Measurements from ENCODE around the gene SETD2. TPM values are rescaled to one million over a fixed set of nuclear protein-coding genes. Genes with fewer than 3 reads are reported as not detected.

The SETD2 gene
- total and polyA plus RNA-seq, 5 donors from 2014 or later = 10.4 to 93.7 (median 11.7) TPM

- no peak overlapping the region for H3K27ac Mint-ChIP-seq
- Histone ChIP-seq H3K9me3 (ENCODE audit: control insufficient read depth in 2 of 2, low read length in 2 of 2) (no peaks in the 10 kb centered on the region), H3K27me3 (ENCODE audit: control insufficient read depth, insufficient read depth, low read length) (no peaks in the 10 kb centered on the region), H3K27ac (ENCODE audit: insufficient read depth, low read length, poor library complexity, severe bottlenecking) (no peak overlapping the region), H3K4me1 (ENCODE audit: control insufficient read depth, insufficient read depth, low read length, poor library complexity, severe bottlenecking) (peaks cover under 1% of the 10 kb centered on the region), H3K4me3 (ENCODE audit: low read depth, low read length) (no peak overlapping the region), H3K36me3 (ENCODE audit: control insufficient read depth, insufficient read depth, low read length) (peaks cover 87% of the 10 kb centered on the region)
- H3K4me3 Mint-ChIP-seq = peak overlapping the region in 2 of 4 donors; percentile 38
- peaks cover 0 to 32% (median 13%) of the 10 kb centered on the region in 4 donors for H3K4me1 Mint-ChIP-seq
- H3K36me3 Mint-ChIP-seq = peaks cover 17% of the 10 kb centered on the region
- no peaks in the 10 kb centered on the region for H3K9me3 Mint-ChIP-seq
- no peaks in the 10 kb centered on the region for H3K27me3 Mint-ChIP-seq
- DNase-seq (no peak), ATAC-seq (ENCODE audit: low read depth in 2 of 2) (no peak)
These were observed 168.8 kb downstream of the SETD2 start for GRCh38 chr3:46994801-46995731.

GRCh38 chr3:46993986-46994385 lies 169.9 kb downstream of the SETD2 start:
- peaks cover 78% of the 10 kb centered on the region for H3K36me3 ChIP-seq (ENCODE audit: control insufficient read depth, insufficient read depth, low read length)
- H3K4me3 ChIP-seq (ENCODE audit: low read depth, low read length) = no peak overlapping the region
- H3K9me3 ChIP-seq (ENCODE audit: control insufficient read depth in 2 of 2, low read length in 2 of 2) = no peaks in the 10 kb centered on the region
- no peaks in the 10 kb centered on the region for H3K9me3 Mint-ChIP-seq
- ATAC-seq (ENCODE audit: low read depth in 2 of 2) (no peak), DNase-seq (no peak)
- no peak overlapping the region for H3K27ac ChIP-seq (ENCODE audit: insufficient read depth, low read length, poor library complexity, severe bottlenecking)
- H3K4me1 ChIP-seq (ENCODE audit: control insufficient read depth, insufficient read depth, low read length, poor library complexity, severe bottlenecking) = peaks cover 11% of the 10 kb centered on the region
- no peak overlapping the region for H3K4me3 Mint-ChIP-seq
- no peaks in the 10 kb centered on the region for H3K27me3 Mint-ChIP-seq
- H3K27me3 ChIP-seq (ENCODE audit: control insufficient read depth, insufficient read depth, low read length) = no peaks in the 10 kb centered on the region
- H3K27ac Mint-ChIP-seq = peak overlapping the region in 1 of 3 donors; percentile 78
- H3K36me3 Mint-ChIP-seq = peaks cover 14% of the 10 kb centered on the region
- H3K4me1 Mint-ChIP-seq = peaks cover 0 to 43% (median 16%) of the 10 kb centered on the region in 4 donors

GRCh38 chr3:46993292-46993691 lies 170.6 kb downstream of the SETD2 start:
- Histone ChIP-seq H3K27me3 (ENCODE audit: control insufficient read depth, insufficient read depth, low read length) (no peaks in the 10 kb centered on the region), H3K4me3 (ENCODE audit: low read depth, low read length) (no peak overlapping the region), H3K4me1 (ENCODE audit: control insufficient read depth, insufficient read depth, low read length, poor library complexity, severe bottlenecking) (peaks cover 18% of the 10 kb centered on the region), H3K36me3 (ENCODE audit: control insufficient read depth, insufficient read depth, low read length) (peaks cover 75% of the 10 kb centered on the region), H3K27ac (ENCODE audit: insufficient read depth, low read length, poor library complexity, severe bottlenecking) (no peak overlapping the region), H3K9me3 (ENCODE audit: control insufficient read depth in 2 of 2, low read length in 2 of 2) (no peaks in the 10 kb centered on the region)
- DNase-seq (no peak), ATAC-seq (ENCODE audit: low read depth in 2 of 2) (no peak)
- no peak overlapping the region for H3K27ac Mint-ChIP-seq
- no peaks in the 10 kb centered on the region for H3K27me3 Mint-ChIP-seq
- H3K4me1 Mint-ChIP-seq = peaks cover 0 to 46% (median 21%) of the 10 kb centered on the region in 4 donors
- H3K9me3 Mint-ChIP-seq = no peaks in the 10 kb centered on the region
- no peak overlapping the region for H3K4me3 Mint-ChIP-seq
- H3K36me3 Mint-ChIP-seq = peaks cover 11% of the 10 kb centered on the region

- Mint-ChIP-seq H3K4me1 (peaks cover 0 to 53% (median 25%) of the 10 kb centered on the region in 4 donors), H3K36me3 (peaks cover 8% of the 10 kb centered on the region), H3K27me3 (no peaks in the 10 kb centered on the region), H3K4me3 (peak overlapping the region in 1 of 4 donors; percentile 63), H3K27ac (peak overlapping the region in 2 of 3 donors; percentile 60 to 62), H3K9me3 (no peaks in the 10 kb centered on the region)
- ATAC-seq (ENCODE audit: low read depth in 2 of 2) (no peak), DNase-seq (no peak)
- Histone ChIP-seq H3K4me3 (ENCODE audit: low read depth, low read length) (no peak overlapping the region), H3K9me3 (ENCODE audit: control insufficient read depth in 2 of 2, low read length in 2 of 2) (no peaks in the 10 kb centered on the region), H3K36me3 (ENCODE audit: control insufficient read depth, insufficient read depth, low read length) (peaks cover 66% of the 10 kb centered on the region), H3K27me3 (ENCODE audit: control insufficient read depth, insufficient read depth, low read length) (no peaks in the 10 kb centered on the region), H3K27ac (ENCODE audit: insufficient read depth, low read length, poor library complexity, severe bottlenecking) (no peak overlapping the region), H3K4me1 (ENCODE audit: control insufficient read depth, insufficient read depth, low read length, poor library complexity, severe bottlenecking) (peaks cover 29% of the 10 kb centered on the region)
These were observed 171.7 kb downstream of the SETD2 start for GRCh38 chr3:46992231-46992630.

- Mint-ChIP-seq H3K9me3 (no peaks in the 10 kb centered on the region), H3K4me1 (peaks cover 0 to 54% (median 27%) of the 10 kb centered on the region in 4 donors), H3K27ac (no peak overlapping the region), H3K4me3 (peak overlapping the region in 1 of 4 donors; percentile 63), H3K27me3 (no peaks in the 10 kb centered on the region), H3K36me3 (peaks cover 8% of the 10 kb centered on the region)
- H3K4me3 ChIP-seq (ENCODE audit: low read depth, low read length) = no peak overlapping the region
- H3K9me3 ChIP-seq (ENCODE audit: control insufficient read depth in 2 of 2, low read length in 2 of 2) = no peaks in the 10 kb centered on the region
- H3K27me3 ChIP-seq (ENCODE audit: control insufficient read depth, insufficient read depth, low read length) = no peaks in the 10 kb centered on the region
- peaks cover 35% of the 10 kb centered on the region for H3K4me1 ChIP-seq (ENCODE audit: control insufficient read depth, insufficient read depth, low read length, poor library complexity, severe bottlenecking)
- no peak for ATAC-seq (ENCODE audit: low read depth in 2 of 2)
- H3K36me3 ChIP-seq (ENCODE audit: control insufficient read depth, insufficient read depth, low read length) = peaks cover 60% of the 10 kb centered on the region
- no peak for DNase-seq
- no peak overlapping the region for H3K27ac ChIP-seq (ENCODE audit: insufficient read depth, low read length, poor library complexity, severe bottlenecking)
These were observed 172.3 kb downstream of the SETD2 start for GRCh38 chr3:46991406-46992165.

GRCh38 chr3:46990573-46991374 lies 173.1 kb downstream of the SETD2 start:
- H3K27ac ChIP-seq (ENCODE audit: insufficient read depth, low read length, poor library complexity, severe bottlenecking) = no peak overlapping the region
- Mint-ChIP-seq H3K4me1 (peaks cover 0 to 62% (median 35%) of the 10 kb centered on the region in 4 donors), H3K36me3 (peaks cover 8% of the 10 kb centered on the region), H3K9me3 (no peaks in the 10 kb centered on the region), H3K27ac (peak overlapping the region; percentile 46 to 84 (median 69)), H3K27me3 (no peaks in the 10 kb centered on the region), H3K4me3 (peak overlapping the region in 3 of 4 donors; percentile 41 to 70 (median 51))
- DNase-seq (no peak), ATAC-seq (ENCODE audit: low read depth in 2 of 2) (no peak)
- peaks cover 43% of the 10 kb centered on the region for H3K4me1 ChIP-seq (ENCODE audit: control insufficient read depth, insufficient read depth, low read length, poor library complexity, severe bottlenecking)
- peaks cover 53% of the 10 kb centered on the region for H3K36me3 ChIP-seq (ENCODE audit: control insufficient read depth, insufficient read depth, low read length)
- H3K4me3 ChIP-seq (ENCODE audit: low read depth, low read length) = no peak overlapping the region
- H3K27me3 ChIP-seq (ENCODE audit: control insufficient read depth, insufficient read depth, low read length) = no peaks in the 10 kb centered on the region
- H3K9me3 ChIP-seq (ENCODE audit: control insufficient read depth in 2 of 2, low read length in 2 of 2) = no peaks in the 10 kb centered on the region

- peaks cover 11% of the 10 kb centered on the region for H3K36me3 Mint-ChIP-seq
- peaks cover 0 to 77% (median 45%) of the 10 kb centered on the region in 4 donors for H3K4me1 Mint-ChIP-seq
- Histone ChIP-seq H3K9me3 (ENCODE audit: control insufficient read depth in 2 of 2, low read length in 2 of 2) (no peaks in the 10 kb centered on the region), H3K4me3 (ENCODE audit: low read depth, low read length) (no peak overlapping the region), H3K36me3 (ENCODE audit: control insufficient read depth, insufficient read depth, low read length) (peaks cover 42% of the 10 kb centered on the region), H3K27me3 (ENCODE audit: control insufficient read depth, insufficient read depth, low read length) (no peaks in the 10 kb centered on the region), H3K27ac (ENCODE audit: insufficient read depth, low read length, poor library complexity, severe bottlenecking) (peak overlapping the region; percentile 38), H3K4me1 (ENCODE audit: control insufficient read depth, insufficient read depth, low read length, poor library complexity, severe bottlenecking) (peaks cover 58% of the 10 kb centered on the region)
- DNase-seq (no peak), ATAC-seq (ENCODE audit: low read depth in 2 of 2) (no peak)
- peak overlapping the region; percentile 2 to 91 (median 54) for H3K4me3 Mint-ChIP-seq
- no peaks in the 10 kb centered on the region for H3K27me3 Mint-ChIP-seq
- H3K9me3 Mint-ChIP-seq = no peaks in the 10 kb centered on the region
- peak overlapping the region; percentile 66 to 92 (median 90) for H3K27ac Mint-ChIP-seq
These were observed 174.6 kb downstream of the SETD2 start for GRCh38 chr3:46989146-46989810.
